NCI-H128 (cell line): Measurements from ENCODE around the gene NDUFS3.
"Not testable (repeated sequence)": the region's sequence is repeated elsewhere in the genome, so short reads cannot be mapped to it uniquely, and the experiment has no call there.

ENCODE experiments used
- DNase-seq: peaks from one replicate; lab custom pipeline; 2025; ENCODE audit not compliant: unreplicated experiment; lab: John Stamatoyannopoulos, UW

The NDUFS3 gene

GRCh38 chr11:47578524-47579494 is at the start of gene NDUFS3, which contains the start of gene KBTBD4:
Gene NDUFS3 (plus strand): TSS chr11:47579074. CDS start chr11:47579092, 18 bp downstream.
Gene KBTBD4 (minus strand): TSS chr11:47578970. CDS start chr11:47578951, 19 bp downstream.
- peak; percentile 93 for DNase-seq

- DNase-seq: no peak
These were observed 48.9 kb upstream of the NDUFS3 start for GRCh38 chr11:47529951-47530350.

GRCh38 chr11:47530721-47531120 is 48.2 kb upstream of the NDUFS3 start:
- DNase-seq: not testable (repeated sequence)

- no peak for DNase-seq
These were observed 47.2 kb upstream of the NDUFS3 start for GRCh38 chr11:47531666-47532065.

- no peak for DNase-seq
These were observed 46.2 kb upstream of the NDUFS3 start for GRCh38 chr11:47532597-47533213.

GRCh38 chr11:47533690-47534151 is 45.2 kb upstream of the NDUFS3 start:
- no peak for DNase-seq

GRCh38 chr11:47534704-47535251 is 44.1 kb upstream of the NDUFS3 start:
- DNase-seq: no peak

GRCh38 chr11:47536915-47537314 is 42.0 kb upstream of the NDUFS3 start:
- no peak for DNase-seq

GRCh38 chr11:47538741-47539565 is 39.9 kb upstream of the NDUFS3 start:
- no peak for DNase-seq

- DNase-seq: no peak
These were observed 39.2 kb upstream of the NDUFS3 start for GRCh38 chr11:47539681-47540039.

- no peak for DNase-seq
These were observed 37.8 kb upstream of the NDUFS3 start for GRCh38 chr11:47541070-47541469.

- DNase-seq: no peak
These were observed 33.6 kb upstream of the NDUFS3 start for GRCh38 chr11:47545298-47545697.

- DNase-seq: not testable (repeated sequence)
These were observed 32.6 kb upstream of the NDUFS3 start for GRCh38 chr11:47546274-47546673.

- DNase-seq: no peak
These were observed 28.4 kb upstream of the NDUFS3 start for GRCh38 chr11:47550288-47551047.

- no peak for DNase-seq
These were observed 27.8 kb upstream of the NDUFS3 start for GRCh38 chr11:47551086-47551485.

- no peak for DNase-seq
These were observed 26.8 kb upstream of the NDUFS3 start for GRCh38 chr11:47552056-47552565.

- peak; percentile 86 for DNase-seq
These were observed 26.1 kb upstream of the NDUFS3 start, which contains the start of gene CELF1 for GRCh38 chr11:47552566-47553405. Gene CELF1 (minus strand): TSS chr11:47553132. CDS start chr11:47499523, 53,609 bp downstream.

GRCh38 chr11:47553406-47553743 is 25.5 kb upstream of the NDUFS3 start:
- DNase-seq: no peak

- DNase-seq: not testable (repeated sequence)
These were observed 21.9 kb upstream of the NDUFS3 start for GRCh38 chr11:47557004-47557403.
